ENCODE data around the gene LRRC74A.

LRRC74A gene

DNA sequence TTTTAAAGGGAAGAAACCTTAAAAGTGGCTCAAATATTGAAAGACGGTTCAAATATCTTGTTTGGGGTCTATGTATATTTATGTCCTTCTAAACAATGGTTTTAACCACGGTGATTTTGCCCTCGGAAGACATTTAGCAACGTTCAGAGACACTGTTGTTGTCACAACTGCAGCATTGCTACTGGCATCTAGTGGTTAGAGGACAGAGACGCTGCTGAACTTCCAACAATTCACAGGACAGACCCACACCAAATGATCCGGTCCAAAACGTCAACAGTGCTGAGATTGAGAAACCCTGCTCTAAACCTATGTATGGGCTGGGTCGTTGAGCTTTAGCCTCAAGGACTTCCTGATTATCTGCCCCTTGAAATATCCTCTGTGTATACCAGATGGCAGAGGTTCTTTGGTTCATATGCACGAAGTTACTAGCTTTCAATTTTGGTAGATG lies 15.2 kb upstream of the LRRC74A start:
- DNase-seq = peak; percentile 15

DNA sequence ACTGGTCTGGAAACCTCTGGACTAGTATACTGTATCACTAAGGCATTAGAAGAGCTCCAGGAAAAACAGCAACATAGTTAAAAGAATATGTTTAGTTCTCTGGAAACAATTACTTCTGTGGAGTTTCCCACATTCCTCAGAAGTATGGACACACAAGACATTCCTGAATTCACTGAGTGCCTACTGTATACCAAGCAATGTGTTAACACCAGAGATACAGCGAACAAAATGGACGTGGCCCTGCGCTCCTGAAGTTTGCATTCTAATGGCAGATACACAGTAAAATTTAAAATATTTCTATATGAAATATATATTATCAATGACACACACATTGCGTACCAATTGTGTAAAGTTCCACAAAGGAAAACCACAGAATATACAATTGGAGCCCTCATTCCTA lies 14.6 kb upstream of the LRRC74A start:
- no peak for DNase-seq

DNA sequence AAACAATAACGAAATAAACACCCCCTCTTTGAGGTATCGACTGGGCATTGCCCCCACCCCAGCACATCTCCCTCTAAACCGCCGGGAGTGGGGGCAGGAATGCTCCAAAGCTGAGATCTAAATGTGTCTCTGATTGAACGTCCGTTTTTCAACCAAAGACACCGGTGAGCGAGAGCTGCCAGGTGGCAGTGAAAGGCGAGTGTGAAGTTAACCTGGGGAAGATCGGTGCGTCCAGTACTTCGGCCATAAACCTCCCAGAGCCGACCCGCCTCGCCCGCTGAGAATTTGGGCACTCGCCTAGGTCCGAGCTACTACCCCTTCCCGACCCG lies 14.2 kb upstream of the LRRC74A start:
- no peak for DNase-seq

DNA sequence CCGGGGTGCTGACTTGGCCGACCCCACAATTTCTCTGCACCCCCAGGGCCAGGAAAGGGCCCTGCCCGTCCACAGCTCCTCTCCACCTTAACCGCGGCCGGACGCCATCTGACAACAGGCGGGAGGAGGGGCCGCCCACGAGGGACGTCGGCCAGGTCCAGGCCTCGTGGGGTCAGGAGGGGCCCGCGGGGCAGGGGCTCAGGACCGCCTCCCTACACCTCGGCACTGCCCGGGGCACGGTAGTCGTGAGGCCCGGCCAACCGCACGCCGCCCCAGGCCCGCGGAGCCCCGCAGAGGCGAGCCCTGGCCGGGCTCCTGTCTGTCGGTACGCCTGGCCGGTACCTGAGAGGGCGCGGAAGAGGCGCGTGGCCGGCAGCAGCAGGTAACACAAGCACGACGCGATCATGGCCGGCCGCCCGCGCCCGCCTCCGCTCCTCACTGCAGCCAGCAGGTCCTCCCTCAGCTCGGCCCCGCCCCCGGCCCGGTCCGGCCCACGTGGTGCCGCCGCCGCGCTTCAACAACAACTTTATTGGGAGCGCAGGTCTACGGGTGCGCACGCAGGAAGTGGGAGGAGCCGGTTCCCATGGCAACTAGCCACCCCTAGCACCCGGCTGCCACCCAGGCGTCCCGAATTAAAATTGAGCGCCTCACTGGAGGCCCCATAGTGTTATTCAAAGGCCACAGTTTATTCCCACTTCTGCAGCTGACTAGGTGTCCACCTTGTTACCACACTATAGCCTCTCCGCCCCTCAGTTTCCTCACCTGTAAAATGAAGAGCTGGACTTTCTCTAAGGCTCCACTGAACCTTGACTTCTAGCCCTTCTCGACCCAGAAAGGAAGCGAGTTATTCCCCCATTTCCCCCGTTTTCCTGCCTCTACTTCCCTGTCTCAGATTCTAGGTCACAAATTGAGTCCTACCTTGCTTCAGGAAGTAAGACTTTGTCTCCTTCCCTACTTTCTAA lies 13.5 kb upstream of the LRRC74A start, which contains the start of gene ANGEL1:
Gene ANGEL1 (minus strand): TSS at position 461 of the 962 bp plus-strand sequence. CDS start 55 bp downstream, at position 406.
- peak; percentile 97 for DNase-seq

DNA sequence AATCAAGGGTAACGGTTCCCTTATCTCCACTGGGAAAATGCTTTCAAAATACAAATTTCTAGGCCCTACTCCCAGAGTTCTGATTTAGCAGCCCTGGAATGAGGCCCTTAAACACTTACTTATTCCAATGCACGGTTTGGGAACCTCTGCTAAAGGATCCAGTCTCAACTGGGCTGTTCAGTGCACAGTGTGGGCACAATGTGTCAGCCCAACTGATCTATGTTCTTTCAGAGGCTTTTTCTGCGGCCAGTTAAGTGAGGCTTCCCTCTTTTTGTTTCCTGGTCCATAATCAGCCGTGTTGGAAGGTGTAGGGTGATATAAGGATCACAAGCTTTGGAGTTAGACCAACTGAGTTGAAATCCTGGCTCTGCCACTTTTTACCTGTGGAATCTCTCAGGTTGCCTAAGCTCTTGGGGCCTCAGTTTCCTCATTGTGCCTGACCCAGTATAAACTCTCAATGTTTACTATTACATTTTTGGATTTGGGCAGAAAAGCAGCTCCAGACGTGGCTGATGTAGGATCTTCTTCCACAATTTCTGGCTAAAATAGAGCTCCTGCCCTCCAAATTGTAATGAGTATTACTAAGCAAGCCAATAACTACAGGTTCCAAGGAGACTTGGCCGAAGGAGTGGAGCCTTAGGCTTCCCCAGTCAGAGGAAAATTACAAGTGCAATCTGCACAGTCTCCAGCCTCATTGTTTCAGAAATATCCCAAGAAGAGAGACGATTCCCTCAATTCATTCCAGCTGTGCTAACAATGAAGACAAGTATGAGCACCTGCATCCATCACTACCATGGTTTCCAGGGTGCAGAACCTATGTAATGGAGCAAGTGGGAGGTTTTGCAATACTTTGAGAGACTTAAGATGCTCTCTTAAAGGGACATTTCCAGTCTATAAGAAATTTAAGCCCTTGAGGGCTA lies 11.2 kb upstream of the LRRC74A start:
- DNase-seq = no peak

DNA sequence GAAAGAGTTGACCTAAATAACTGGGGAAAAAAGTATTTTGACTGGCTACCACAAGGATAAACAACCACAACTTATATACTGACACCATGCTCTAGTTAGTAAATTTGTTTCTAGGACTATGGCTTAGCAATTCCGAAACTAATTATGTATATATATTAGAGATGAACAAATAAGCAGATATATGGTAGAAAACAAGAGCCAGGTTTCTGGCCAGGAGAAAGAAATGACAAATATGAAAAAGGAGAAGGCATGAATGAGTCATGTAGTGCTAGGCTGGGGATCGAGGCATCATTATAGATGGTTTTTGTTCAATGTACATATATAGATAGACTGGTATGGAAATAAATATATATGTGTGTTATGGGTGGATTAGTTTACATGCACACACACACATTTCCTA lies 5.5 kb upstream of the LRRC74A start:
- DNase-seq = no peak

DNA sequence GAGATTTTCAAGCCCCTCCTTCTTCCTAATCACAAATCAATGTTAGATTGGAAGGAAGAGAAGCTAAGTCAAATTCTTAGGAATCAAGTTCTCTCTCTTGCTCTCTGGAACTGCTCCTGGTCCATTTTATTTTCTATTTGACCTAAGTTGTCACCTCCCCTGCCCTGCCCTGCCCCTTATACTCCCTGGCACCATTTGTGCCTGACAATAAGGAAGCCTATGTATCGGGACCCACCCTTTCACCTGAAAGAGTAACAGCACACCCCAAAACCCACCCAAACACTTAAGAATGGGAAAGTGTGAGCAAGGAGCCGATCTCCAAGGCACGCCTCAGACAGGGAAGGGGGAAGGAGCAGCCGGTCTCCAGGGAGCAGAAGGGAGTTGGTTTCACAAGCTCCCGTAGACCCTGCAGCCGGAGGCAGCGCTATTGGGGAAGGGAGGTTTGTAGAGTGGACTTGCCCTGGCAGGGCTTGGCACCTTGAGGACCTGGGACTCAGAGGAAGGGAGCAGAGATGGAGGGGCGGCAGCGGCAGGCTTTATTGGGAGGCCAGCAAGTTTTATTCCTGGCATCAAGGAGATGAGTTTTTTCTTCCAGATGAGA lies 1.6 kb downstream of the LRRC74A start:
- DNase-seq = no peak

DNA sequence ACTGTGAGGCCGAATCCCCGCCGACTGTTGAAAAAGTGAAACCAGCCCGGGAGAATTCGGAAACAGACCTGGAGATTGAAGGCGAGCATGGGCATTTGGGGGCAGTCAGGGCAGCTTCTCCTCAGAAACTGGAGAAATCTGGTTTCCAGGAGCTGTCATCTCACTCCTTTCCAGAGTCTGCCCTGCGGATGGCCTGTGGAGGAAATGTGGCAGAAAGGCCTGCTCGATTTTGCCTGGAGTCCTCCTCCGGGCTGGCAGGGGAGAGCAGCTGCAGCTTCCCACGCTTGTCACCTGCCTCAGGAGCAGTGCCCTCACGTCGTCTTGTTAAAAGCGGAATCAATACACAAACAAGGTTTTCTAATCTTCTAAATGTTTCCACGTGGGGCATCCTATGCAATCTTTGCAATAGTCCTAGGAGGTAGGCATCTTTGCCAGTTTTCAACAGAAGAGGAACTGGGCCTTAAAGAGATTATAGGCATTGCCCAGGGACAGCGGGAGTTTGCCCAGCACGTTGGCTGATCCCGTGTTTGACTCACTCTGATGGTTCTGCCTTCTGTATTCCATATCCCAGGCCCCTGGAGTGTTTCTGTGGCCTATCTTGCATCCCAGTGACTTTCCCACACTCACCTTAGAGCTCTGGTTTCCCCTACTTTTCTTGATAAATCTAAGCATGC lies 2.3 kb downstream of the LRRC74A start:
- no peak for DNase-seq

DNA sequence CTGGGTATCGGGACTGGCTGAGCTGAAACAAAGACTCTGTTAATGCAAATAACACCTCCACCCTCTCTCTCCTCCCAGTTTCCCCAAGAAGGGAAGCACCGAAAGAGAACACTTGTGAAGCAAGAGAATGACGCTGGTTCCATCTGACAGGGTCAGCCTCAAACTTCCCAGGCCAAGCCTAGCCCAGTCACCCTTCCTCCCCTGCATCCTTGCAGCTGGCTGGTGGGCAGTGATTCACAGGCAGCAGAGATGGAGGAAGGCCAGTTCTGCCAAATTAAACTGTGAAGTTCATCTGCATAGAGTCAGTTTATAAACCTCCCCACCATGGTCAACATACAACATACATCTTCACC lies 2.8 kb downstream of the LRRC74A start:
- no peak for DNase-seq

DNA sequence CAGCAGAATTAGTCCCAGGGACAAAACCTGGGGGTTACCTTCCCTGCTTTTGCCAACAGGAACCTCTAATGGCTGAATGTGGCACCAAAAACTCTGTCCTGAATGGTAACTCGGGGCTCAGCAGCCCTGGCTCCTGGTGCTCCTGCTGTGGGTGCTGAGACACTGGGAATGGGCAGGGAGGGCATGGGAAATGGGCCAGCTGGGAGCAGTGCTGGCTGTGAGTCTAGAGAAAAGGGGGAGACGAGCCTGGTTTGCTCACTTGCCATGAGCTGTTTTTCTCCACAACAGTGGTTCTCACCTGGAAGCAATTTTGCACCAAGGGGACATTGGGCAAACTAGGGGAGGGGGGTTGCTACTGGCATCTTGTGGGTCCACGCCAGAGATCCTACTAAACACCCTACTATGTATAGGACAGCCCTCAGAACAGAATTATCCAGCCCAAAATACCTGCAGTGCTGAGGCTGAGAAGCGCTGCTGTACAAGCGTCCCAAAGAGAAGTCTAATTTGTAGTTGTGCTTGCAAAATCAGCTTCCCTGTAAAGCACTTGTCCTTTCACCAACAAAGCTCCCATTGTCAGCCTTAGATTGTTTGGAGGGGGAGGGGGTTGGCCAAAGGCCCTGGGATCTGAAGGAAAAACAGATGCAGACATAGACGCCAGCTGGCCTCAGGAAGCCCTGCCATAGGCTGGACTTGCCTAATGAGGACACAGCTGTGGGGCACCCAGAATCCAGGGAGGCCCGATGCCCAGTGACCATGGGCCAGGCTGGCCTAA lies 3.6 kb downstream of the LRRC74A start:
- no peak for DNase-seq

DNA sequence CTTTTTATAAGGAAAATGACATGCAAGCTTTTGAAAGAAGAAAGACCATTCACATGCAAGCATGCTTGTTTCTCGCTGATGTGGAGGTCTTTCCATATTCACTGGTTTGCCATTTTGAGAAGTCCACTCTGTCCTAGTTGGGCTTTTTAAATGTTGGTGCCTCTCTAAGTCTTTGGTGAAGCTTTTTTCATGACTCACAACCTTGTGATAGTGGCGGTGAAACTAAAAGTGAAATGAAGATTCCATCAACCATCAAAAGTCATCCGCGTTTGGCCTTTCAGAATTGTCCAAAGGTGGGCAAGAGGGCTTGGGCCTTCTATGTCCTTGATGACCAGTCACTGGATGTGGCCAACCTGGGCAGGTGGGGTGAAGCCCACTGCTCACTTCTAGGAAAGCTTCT lies 4.3 kb downstream of the LRRC74A start:
- DNase-seq = no peak

DNA sequence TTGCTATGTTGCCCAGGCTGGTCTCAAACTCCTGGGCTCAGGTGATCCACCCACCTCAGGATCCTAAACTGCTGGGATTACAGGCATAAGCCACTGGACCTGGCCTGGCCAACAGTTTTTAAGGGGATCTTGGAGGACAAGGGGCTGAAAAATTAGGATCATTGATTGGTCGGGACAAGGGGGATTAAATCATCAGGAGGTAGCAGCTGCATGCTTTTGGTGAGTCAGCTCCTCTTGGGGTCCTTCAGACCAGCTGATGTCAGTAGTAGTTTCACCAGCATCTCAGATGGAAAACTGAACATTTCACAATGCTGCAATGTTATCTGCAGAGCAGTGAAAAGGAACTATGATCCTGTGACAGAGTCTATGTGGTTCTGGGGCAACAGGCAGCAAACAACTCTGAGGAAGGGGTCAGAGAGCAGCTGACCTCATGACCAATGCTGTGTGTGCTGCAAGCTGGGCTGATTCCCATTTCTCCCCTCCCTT lies 6.3 kb downstream of the LRRC74A start:
- no peak for DNase-seq

DNA sequence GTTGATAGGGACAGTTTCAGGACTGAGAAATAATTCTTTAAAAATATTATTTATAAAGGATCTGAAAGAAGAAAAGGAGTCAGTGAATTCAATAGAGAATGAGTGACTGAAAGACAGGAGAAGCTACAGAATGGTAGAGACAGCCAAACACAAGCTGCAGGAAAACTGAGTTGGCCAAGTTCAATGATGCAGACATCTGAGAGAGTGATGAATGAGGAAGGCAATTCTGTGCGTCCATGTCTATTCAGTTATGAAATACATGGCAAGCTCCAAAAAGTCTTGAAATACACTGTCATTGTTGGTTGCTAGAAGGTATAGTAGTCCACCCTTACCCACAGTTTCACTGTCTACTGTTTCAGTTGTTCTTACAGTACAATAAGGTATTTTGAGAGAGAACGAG lies 6.8 kb downstream of the LRRC74A start:
- DNase-seq = no peak

DNA sequence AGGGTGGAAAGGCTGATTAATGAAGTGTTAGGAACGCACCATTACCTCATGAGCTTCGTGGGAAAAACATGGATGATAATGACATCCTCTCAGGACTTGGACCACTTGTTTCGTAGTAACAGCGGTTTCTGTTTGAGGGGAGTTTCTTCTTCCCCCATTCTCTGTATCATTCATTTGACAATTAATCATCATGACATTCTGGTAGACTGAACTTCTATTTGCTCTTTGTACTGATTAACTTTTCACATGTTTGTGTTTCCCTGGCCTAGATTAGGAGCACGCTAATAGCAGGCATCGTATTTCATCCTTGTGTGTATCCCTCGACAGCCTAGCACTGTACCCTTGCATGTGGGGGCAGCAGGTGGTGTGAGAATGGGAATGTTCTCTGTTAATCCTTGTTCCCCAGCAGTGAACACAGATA lies 8.0 kb downstream of the LRRC74A start:
- no peak for DNase-seq

DNA sequence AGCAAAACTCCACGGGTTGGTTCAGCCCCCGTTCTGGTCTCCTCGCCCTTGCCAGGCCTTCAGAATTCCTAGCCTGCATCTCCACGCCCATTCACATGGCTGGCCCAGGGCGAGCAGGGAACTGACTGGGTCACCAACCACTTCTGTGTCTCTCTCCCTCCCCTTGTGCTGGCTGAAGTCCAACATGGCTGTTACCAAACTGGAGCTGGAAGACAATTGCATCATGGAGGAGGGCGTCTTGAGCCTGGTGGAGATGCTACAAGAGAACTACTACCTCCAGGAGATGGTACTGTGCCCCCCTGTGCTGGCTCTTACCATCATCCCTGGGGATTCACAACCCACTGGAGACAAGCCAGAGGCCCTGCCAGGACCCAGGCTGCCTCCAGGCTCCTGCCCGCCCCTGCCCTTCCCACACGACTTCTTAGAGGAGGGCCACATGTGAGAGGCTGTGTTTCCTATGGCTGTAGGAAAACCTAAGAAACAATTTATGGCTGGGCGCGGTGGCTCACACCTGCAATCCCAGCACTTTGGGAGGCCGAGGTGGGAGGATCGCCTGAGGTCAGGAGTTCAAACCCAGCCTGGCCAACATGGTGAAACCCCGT lies 9.9 kb downstream of the LRRC74A start:
- no peak for DNase-seq

DNA sequence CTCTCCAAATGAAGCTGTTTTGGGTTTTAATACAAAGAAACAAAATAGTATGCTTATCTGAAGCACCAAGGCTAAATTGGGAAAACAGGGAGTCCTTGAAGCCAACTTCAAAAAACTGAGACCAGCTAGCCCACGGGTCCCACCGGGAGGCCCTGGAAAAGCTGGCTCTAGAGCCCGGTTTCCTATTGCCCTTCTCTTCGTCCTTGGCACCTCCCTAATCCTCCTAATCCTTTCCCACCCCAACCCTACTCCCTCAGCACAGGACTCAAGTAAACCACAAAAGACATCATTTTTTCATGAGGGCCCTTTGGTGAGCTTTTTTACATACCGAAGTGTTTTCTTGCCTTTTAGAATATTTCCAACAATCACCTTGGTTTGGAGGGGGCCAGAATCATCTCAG lies 11.3 kb downstream of the LRRC74A start:
- no peak for DNase-seq

DNA sequence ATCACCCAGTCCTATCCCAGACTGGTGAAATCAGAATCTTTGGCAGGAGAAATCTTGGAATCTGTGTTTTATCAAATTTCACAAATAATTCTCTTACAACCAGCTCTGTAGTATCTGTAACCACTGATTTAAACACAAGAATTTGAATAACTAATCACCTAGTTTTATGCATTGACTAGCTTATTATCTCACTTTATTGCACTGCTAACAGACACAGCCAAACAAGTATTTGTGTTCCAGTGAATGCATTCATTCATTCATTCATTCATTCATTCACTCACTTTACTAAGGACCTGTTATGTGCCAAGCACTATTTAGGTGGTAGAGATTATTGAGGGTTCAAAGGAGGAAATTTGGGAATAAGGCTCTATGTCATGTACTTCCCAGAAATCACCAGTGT lies 16.2 kb downstream of the LRRC74A start:
- no peak for DNase-seq

DNA sequence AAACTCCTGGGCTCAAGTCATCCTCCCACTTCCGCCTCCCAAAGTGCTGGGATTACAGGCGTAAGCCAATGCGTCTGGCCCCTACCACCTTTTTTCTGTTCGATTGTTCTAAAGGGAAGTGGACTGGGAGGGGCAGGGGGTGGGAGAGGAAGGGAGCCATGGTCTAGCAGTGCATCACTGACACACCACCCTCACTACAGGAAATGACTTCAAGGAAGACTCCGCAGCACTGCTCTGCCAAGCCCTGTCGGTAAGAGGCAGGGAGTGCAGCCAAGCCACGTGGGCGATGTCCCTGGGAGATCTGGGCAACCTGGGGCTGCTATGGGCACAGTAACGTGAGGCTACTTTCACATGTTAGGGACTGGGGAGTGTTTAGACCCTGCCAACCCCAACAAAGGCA lies 18.0 kb downstream of the LRRC74A start:
- peak; percentile 83 for DNase-seq

DNA sequence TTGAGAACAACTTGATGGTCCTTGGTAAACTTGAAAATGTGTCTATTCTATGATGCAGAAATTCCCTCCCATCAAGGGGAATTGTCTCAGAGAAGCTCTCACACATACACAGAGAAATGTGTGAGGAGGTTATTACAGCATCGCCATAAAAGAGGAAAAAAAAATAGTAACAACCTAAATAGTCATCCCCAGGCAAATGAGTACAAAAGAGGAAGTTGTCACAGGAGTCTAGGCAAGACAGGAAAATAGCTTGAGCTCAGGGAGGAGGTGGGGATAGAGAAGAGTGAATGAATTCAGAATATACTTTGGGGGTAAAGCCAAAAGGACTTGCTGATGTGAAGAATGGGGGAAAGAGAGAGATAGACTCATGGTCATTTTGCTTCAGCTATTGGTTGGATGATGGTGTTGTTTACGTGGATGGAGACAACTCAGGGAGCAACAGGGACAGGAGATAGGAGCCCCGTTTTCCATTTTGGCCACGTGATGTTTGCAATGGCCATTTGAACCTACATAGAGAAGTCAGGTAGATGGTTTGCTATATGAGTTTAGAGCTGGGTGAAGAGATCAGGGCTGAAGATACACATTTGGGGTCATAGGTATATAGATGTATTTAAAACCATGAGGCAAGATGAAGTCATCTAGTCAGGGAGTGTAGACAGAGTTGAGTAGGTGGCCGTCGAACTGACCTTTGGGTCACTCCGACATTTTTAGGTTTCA lies 20.3 kb downstream of the LRRC74A start:
- no peak for DNase-seq

DNA sequence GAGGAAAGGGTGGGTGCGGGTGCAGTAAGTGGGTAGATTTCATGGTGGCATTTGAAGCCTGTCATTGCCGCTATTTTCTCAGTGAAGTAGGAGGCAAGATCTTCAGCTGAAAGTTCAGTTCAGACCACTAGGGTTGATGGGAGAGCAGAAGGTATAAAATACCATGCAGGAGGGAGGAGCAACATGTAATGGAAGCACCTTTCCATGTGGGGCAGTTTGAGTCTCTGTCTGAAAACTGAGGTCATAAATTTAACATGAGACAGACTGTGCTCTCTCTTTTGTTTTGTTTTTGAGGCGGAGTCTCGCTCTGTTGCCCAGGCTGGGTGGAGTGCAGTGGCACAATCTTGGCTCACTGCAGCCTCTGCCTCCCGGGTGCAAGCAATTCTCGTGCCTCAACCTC lies 22.7 kb downstream of the LRRC74A start:
- no peak for DNase-seq

DNA sequence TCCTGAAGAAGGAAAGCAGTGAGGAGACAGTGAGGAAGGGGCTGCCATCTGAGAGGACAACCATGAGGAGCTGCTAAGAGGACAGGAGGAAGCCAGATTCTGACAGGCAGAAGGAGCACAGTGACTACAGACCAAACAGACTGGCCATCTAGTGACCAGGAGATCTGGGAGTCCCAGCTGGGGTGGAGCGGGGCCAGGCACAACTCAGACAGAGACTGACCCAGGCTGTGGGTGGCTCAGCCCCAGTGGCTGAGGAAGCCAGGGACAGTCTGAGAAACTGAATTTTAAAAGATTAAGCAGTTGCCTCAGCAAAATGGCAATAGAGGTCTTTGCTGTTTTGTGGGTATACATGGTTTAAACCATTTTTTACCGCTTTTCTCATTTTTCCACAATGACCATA lies 28.9 kb downstream of the LRRC74A start:
- DNase-seq = no peak

Data from activated CD4-positive, alpha-beta T cell treated with anti-CD3 and anti-CD28 coated beads for 48 hours (primary cell).